ENCODE measurements around the gene KCNIP2.

DNA sequence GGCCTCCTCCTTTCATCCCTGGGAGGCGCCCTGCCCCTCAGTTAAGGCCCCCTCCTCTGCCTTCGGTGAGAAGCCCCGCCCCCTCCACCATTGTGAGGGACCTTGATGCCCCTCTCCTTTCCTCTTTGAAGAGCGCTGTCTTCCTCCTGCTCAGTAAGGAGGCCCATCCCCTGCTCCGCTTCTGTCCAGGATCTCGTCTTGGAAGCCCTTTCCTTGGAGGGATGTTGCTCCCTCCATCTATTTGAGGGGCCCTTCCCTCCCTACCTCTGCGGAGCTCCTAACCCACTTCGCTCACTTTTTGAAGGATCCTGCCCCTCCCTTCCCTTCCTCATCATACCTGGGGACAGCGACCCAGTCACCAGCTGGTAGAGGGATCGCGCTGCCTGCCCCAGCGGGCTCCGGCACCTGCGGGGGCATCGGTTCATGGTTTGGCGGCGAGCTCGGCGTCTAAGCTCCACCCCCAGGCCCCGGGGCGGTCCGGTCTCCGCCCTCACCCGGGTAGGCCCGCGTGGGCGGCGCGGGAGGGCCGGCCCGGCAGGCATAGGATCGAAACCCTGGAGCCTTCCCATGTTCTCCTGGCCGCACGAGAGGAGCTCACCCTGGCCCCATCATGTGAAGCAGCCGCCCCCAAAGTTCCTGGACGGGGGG is 4.1 kb downstream of the KCNIP2 start:
- TF ChIP-seq CTCF (IDR thresholded peaks at IDR 0.05) (no peak), POLR2A (IDR thresholded peaks at IDR 0.05) (no peak)
